RWPE1 (cell line): ENCODE data around the gene AGAP1.
A peak's percentile ranks its signal among the peaks of the same experiment; 100 is the strongest.

Experiments used
- CTCF ChIA-PET: fragments of 350-600 bp; sonication (Branson Sonifier 250); formaldehyde crosslinking; extraction: SDS; loops from one replicate; lab custom pipeline; 2021; lab: Yijun Ruan, JAX
- POLR2A ChIA-PET: fragments of 400-600 bp; formaldehyde crosslinking; extraction: SDS; loops from one replicate; lab custom pipeline; 2020; ENCODE audit warnings: antibody characterized with exemption; ENCODE audit not compliant: low non-redundant PET; lab: Yijun Ruan, JAX
- DNase-seq: peaks from one replicate; pipeline ENCODE4 v3.0.0; 2012; ENCODE audit warnings: low spot score
- H3K27ac ChIP-seq: fragments of 450-650 bp; 2 replicates; pipeline ENCODE4 v1.5.1; 2017
- TF ChIP-seq, protein P1 (sequence below): fragments of 450-650 bp; conservative IDR thresholded peaks from 2 replicates; pipeline ENCODE4 v1.5.1; 2017; ENCODE audit warnings: low read depth, mild to moderate bottlenecking

Gene AGAP1

GRCh38 chr2:235504441-235505180 is 10.8 kb downstream of the AGAP1 start:
- H3K27ac ChIP-seq, result no peak overlapping the region
- CTCF ChIA-PET, result interaction anchor here (0.6 kb wide), 1 partner anchor 216 kb away, joined by 3 read pairs; no protein-coding TSS in a partner anchor

GRCh38 chr2:235505181-235505741 is 11.4 kb downstream of the AGAP1 start:
- CTCF ChIA-PET, result interaction anchor here (0.6 kb wide), 1 partner anchor 215 kb away, joined by 3 read pairs; no protein-coding TSS in a partner anchor
- no peak for DNase-seq
- no peak overlapping the region for H3K27ac ChIP-seq
- TF ChIP-seq, protein P1, sequence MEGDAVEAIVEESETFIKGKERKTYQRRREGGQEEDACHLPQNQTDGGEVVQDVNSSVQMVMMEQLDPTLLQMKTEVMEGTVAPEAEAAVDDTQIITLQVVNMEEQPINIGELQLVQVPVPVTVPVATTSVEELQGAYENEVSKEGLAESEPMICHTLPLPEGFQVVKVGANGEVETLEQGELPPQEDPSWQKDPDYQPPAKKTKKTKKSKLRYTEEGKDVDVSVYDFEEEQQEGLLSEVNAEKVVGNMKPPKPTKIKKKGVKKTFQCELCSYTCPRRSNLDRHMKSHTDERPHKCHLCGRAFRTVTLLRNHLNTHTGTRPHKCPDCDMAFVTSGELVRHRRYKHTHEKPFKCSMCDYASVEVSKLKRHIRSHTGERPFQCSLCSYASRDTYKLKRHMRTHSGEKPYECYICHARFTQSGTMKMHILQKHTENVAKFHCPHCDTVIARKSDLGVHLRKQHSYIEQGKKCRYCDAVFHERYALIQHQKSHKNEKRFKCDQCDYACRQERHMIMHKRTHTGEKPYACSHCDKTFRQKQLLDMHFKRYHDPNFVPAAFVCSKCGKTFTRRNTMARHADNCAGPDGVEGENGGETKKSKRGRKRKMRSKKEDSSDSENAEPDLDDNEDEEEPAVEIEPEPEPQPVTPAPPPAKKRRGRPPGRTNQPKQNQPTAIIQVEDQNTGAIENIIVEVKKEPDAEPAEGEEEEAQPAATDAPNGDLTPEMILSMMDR, result no peak
- POLR2A ChIA-PET, result no interaction called here

More at GRCh38 chr2:235504441-235505180, 10.8 kb downstream of the AGAP1 start:
- POLR2A ChIA-PET, result no interaction called here
- DNase-seq, result no peak
- TF ChIP-seq, protein P1, result no peak

DNA sequence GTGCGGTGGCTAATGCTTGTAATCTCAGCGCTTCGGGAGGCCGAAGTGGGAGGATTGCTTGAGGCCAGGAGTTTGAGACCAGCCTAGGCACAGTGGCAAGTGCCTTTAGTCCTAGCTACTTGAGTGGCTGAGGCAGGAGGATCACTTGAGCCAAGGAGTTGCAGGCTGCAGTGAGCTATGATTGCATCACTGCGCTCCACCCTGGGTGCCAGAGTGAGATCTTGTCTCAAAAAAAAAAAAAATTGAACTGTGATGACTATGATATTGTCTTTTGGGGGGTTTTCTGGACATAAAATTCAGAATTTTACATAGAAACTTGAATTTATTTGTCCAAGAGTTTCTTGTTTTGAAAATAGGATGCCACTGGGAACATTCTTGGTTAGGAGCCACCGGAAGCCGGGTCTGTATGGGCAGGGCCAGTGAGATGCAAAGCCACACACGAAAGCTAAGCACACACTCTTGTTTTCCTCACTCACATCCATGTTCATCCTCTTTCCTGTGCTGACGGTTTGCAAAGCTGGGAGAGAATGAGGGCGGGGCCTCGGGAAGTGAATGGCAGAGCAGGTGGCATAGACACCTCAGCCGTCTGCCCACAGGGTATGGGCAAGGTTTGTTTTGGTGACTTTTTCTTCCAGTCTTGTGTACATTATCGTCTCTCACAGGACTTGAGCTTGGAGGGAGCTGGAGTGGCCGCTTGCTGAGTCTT is 12.6 kb downstream of the AGAP1 start:
- ChIA-PET POLR2A (no interaction called here), CTCF (interaction anchor here (0.6 kb wide), 1 partner anchor 57 kb away, joined by 3 read pairs; no protein-coding TSS in a partner anchor)
- no peak for DNase-seq
- TF ChIP-seq, protein P1, result no peak
- H3K27ac ChIP-seq, result peak overlapping the region; percentile 59

GRCh38 chr2:235506997-235507615 is 13.3 kb downstream of the AGAP1 start:
- TF ChIP-seq, protein P1, result no peak
- no peak for DNase-seq
- ChIA-PET POLR2A (no interaction called here), CTCF (interaction anchor here (0.6 kb wide), 1 partner anchor 57 kb away, joined by 3 read pairs; no protein-coding TSS in a partner anchor)
- peak overlapping the region; percentile 59 for H3K27ac ChIP-seq

- no peak for DNase-seq
- TF ChIP-seq, protein P1, result no peak
- ChIA-PET POLR2A (no interaction called here), CTCF (no interaction called here)
- H3K27ac ChIP-seq, result no peak overlapping the region
These were observed 14.1 kb downstream of the AGAP1 start for GRCh38 chr2:235507928-235508327.
